Stimulated activated CD4-positive, alpha-beta T cell treated with anti-CD3 and anti-CD28 coated beads, Interleukin-2, amount 100 ng/mL, for 24 hours (primary cell): ENCODE measurements around the gene CFAP90.

Source experiments
- DNase-seq, 2 donors: peaks; one replicate each; pipeline ENCODE4 v3.0.0-alpha.2; 2020

CFAP90 gene

DNA sequence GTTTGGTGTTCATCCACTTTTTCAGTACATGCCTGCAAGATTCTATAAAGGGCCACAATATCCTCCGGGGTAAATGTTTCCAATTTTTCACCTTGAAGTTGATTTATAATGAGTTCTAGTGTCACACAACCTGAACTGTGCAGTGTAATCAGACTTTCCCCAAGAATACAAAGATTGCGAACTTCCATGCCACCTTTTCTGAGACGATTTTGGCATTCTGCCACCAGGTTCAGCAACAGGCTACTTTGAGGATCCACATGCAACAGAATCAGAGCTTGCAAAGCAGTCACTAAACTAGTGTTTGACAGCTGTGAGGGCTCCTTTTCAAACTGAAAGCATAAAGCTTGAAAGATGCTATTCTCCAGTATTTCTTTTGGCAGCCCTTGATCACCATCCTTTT lies 16.3 kb upstream of the CFAP90 start:
- no peak for DNase-seq

DNA sequence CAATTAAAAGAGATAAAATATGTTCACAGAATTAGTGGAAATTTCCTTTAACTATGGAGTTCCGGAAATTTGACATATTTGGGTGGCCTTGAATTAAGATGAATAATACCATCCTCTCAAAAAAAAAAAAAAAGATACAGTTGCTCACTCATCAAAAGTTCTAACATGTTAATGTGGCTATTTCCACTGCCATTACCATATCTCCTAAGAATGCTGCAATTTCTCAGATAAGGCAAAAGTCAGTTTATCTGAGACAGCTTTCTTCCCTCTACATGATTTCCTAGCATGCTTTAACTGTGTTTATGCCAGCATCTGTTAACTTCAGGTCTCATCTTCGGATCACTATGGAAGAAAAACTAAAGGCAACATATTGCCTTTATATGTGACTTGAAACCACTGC lies 15.3 kb upstream of the CFAP90 start:
- DNase-seq: no peak

DNA sequence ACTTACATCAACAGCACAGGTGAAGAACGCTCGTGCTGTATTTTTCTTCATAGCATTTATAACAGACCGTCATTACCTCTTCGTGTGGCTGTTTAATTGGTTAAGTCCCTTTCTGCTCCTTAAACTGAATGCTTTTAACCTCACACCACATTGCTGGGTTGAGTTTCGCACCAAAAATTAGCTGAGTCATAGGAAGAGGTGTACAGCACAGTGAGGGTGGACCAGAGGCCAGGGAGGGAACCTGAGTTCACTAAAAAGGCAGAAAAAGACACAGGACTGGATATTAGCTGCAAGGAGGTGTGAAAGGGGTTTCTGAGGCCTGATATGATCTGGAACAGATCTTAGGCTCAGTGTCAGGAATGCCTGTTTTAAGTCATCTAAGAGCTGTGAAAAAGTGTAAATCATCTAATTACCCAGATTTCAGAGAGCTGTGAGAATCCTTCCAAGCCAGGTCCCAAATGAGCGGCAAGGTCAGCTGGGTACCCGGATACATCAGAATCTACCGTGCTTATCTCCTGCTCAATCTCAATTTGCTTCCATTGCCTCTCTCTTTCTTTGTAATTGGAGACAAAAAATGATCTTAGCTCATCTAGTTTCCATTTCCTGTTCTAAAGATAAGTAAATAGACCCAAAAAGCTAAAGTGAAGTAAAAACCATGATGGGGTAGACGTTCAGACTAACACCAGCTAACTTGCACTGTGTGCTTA lies 7.1 kb upstream of the CFAP90 start:
- DNase-seq: no peak

DNA sequence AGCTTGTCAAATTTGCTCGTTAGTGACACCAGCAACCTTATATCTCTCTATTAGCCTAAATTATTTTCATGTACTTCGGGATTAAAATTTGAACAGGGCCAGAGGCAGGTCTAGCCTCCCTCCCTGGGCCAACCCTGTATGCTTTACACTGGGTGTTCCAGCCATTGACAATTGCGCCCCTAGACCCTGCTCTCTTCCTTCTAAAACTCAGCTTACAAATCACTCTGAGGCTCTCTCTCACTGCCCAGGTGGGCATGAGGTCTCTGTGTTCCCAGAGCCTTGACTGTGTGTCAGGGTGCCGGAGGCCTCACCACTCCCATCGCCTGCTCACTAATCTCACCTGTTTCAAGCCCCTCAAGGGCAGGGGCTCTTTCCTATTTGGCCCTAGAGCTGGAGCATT lies 6.4 kb upstream of the CFAP90 start:
- no peak for DNase-seq

DNA sequence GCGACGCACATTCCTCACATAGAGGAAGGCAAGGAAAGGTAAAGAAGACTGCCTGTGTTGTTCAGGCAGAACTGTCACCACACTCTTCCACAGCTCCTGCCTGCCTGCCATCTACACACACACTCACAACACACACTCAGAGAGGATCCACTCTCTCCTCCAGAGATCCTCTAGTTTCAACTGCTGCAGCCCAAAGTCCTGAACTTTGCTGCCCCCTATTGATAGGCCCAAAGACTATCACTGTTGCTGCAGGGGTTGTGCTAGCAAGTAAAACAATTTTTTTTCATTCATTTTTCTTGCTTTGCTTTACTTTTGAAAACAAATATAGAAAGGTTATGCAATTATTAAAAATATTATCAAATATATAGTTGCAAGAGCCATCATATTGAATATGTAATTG lies 5.9 kb upstream of the CFAP90 start:
- DNase-seq: no peak

DNA sequence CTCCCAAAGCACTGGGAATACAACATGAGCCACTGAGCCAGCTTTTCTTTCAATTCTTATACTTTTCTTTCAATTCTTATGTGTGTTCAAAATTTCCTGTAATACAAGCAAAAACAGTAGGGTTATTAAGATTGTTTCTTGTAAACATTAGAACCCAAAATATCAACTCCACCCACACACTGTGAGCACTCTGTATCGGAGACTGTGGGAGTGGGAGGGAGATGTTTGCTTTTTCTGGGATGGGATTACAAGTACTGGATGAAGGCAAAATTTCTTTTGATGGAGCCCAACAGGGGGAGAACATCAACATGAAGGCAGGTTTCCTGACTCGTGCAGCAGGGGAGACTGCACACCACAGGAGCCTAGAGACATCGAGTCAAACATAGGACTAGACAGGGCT lies 4.7 kb upstream of the CFAP90 start:
- DNase-seq: no peak

DNA sequence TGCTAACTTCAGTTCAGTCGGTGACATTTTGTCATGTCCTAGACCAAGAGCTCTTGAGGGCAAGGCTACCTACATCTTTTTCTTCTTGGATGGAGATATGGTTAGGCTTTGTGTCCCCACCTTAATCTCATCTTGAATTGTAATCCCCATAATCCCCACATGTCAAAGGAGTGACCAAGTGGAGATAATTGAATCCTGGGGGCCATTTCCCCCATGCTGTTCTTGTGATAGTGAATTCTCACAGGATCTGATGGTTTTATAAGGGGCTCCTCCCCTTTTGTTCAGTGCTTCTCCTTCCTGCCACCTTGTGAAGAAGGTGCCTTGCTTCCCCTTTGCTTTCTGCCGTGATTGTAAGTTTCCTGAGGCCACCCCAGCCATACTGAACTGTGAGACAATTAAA lies 2.1 kb upstream of the CFAP90 start:
- DNase-seq: no peak

DNA sequence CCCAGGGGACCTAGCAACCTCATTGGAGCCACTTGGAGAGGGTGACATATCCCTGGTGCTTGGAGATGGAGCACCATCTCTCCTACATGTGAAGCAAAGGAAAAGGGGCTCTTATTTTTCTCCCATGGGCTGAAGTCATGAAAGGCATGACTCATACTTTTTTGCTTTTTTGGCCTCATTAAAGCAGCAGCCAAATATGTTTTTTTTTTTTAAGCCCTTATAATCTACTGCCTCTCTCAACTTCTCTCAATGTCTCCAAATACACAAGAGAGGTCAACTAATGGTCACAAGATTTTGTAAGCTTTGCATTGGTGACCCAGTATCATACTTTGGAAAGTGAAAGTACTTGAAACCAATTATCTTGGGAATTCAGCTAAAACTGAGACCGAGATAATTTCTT lies 1.6 kb upstream of the CFAP90 start:
- DNase-seq: no peak

DNA sequence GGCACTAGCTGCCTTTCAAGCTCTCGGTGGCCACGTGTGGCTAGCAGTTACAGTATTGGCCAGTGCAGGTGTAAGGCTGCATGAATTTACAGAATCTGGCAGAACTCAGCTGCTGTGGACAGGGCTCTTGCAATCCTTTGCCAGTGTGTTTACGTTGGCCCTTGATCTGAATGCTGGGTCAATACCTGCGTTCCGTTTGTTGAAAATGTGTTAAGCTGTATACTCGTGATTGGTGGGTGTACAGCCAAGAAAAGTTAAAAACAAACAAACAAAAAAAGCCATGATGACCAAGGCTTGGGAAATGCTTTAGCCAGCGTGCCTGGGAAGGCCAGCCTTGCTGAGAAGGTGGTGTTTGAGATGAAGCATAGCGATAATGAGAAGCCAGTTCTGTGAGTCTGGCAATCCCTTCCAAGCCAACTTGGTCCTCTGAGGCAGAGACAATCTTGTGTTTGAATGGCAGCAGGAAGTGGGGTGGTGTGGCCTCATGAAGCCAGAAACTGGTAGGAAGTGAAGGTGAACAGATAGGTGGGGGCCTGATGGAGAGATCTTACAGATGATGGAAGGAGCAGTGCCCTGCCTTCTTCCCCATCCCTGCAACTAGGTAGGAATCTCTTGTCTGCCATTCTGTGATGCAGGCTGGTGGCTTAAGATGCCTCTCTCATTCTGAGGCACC lies 820 bp upstream of the CFAP90 start:
- no peak for DNase-seq

DNA sequence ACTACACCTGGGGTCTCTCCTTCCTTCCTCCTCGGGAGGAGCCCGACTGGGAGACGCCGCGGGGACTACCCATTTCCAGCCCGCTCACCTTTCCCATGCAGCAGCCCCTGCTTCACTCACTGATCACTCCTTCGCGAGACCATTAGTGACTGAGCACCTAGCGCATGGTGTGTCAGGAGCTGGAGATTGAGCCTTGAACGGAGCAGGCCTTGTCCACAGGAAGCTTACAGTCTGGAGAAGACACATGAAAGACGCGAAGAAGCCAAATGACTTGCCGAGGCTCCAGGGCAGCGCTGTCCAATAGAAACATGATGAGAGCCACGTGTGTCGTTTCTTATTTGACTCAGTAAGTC lies 283 bp upstream of the CFAP90 start:
- DNase-seq: no peak

DNA sequence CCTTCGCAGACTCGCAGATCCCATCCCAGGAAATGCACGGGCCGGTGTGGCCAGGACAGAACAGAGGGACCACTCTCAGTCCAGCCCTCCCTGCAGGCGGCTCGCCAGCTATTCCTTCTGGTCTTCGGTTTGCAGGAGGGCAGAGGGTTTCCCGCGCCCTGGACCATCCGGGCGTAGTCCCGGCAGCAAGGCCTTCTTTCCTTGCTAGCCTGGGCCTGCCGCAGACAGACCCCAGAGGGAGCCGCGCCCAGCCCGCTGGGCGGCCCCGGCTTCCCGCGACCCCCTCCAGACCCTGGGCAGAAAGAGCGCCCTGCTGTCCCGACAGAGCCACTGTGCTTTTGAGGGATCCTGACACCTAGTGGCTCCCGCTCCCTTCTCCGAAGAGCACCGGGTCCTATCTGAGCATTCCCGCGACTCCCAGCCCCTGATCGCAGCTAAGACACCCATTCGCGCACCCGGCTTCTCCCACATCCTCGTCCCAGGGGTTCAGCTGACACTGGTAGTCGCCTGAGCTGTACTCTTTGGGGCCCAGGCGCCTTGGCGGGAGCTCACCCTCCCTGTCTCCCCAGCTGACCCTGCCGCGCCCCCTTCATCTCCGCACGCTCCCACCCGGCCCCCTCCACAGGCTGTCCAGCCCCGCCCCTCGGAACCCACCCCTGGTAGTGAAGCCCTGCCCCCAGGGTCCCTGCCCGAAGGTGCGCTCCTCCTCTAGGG lies 1.1 kb downstream of the CFAP90 start:
- DNase-seq: no peak

DNA sequence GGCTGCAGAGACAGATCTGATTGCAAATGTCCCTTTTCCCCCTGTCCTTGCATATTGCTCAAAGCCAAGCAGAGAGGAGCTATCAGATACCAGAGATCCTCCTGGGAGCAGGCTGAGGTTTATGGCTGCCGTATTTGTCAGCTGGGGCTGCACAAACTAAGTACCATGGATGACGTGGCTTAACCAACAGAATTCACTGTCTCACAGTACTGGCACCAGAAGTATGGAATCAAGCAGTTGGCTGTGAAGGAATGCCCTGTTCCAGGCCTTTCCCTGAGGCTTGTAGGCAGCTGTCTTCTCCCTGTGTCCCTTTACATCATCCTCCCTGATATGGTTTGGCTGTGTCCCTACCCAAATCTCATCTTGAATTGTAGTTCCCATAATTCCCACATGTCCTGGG lies 2.6 kb downstream of the CFAP90 start:
- no peak for DNase-seq

DNA sequence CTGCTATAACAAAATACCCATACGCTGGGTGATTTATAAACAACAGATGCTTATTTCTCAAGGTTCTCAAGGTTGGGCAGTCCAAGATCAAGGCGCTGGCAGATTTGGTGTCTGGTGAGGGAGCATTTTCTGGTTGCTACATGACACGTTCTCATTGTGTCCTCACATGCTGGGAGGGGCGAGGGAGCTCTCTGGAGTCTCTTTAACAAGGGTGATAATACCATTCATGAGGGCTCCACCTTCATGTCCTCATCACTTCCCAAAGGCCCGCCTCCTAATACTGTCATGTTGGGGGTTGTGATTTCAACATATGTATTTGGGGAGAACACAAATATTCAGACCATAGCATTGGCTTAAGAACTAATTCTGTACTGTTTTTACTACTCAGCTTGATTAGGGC lies 4.6 kb downstream of the CFAP90 start:
- DNase-seq: no peak

DNA sequence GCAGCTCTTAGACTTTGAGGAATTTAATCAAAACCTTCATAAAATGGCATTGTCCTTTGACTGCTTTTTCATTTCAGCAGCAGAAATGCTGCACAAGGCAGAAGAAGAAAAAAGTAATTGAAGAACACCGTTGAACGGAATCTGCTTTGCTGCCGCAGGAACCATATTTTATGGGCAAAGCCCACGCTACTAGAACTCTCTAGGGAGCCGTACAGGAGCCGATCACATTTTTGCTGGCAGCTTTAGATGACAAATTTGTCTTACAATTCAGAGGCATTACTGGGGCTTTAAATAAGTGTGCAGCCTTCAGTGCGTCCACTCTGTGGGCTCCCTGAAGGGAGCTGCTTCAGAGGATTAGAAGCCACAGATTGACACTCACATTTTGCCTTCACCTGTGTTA lies 5.4 kb downstream of the CFAP90 start:
- no peak for DNase-seq

DNA sequence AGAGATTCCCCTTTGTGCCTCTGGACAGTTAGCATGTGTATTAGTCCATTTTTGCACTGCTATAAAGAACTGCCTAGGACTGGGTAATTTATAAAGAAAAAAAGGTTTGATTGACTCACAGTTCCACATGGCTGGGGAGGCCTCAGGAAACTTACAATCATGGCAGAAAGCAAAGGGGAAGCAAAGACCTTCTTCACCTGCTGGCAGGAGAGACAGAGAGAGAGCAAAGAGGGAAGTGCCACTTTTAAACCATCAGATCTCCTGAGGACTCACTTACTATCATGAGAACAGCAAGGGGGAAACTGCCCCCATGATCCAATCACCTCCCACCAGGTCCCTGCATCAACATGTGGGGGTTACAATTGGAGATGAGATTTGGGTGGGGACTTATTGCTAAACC lies 6.0 kb downstream of the CFAP90 start:
- no peak for DNase-seq

DNA sequence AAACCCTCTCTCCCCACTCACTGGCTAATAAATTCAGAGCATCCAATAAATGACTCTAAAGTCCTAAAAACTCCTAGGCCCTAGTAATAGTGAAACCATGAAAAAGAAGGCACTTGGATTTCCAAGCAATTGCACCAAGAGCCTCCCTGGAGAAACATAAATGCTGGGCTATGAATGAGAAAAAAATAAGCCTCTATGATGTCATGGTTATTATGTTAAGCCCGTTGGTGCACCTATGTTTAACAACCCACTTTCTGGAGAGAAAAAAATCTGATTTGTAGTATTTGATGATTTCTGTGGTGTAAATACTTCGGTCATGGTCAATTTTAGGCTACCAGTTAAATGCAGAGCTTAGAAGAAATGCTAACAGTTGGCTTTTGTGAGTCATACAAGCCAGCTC lies 8.4 kb downstream of the CFAP90 start:
- no peak for DNase-seq

DNA sequence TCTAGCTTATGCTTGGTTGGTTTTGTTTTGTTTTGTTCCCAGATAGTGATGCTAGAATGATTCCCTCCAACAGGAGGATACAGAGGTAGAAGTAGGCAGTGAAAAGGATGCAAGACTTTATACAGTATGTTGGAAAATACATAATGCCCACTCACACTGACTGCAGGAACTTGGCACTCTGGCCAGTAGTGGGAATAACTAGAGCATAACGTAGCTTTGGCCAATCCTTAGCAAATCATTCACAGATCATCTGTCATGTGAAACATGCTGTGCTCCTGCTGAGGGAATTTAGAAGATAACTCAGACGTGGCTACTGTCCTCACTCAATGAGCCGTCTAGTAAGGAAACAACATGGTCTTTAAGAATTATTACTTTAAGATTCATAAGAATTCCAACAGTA lies 13.5 kb downstream of the CFAP90 start:
- no peak for DNase-seq

DNA sequence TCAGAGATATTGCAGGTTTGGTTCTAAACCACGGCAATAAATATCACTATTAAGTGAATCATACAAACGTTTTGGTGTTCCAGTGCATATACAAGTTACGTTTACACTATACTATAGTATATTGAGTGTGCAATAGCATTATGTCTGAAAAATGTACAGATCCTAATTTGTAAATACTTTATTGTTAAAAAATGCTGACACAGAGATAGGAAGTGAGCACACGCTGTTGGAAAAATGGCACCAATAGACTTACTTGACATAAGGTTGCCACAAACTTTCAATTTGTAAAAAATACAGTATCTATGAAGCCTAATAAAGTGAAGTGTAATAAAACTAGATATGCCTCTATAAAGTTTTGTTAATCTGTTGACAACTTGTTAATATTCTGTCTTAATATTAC lies 16.0 kb downstream of the CFAP90 start:
- no peak for DNase-seq

DNA sequence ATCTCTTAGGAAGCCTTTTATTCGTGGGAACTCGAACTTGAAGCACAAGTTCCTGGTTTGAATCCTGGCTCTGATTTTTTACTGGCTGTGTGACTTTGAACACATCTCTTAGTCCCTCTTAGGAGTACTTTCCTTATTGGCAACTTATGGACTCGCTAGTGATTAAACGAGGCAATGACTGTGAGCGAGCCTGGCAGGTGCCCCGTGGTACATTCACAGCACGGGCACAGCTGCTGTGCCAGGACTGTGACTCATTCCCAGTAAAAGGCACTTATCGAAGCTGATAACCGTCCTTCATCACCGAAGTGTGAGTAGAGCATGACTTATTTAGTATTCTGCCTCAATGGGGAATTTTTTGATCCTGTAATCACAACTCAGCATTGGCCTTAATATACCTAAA lies 22.7 kb downstream of the CFAP90 start:
- no peak for DNase-seq

DNA sequence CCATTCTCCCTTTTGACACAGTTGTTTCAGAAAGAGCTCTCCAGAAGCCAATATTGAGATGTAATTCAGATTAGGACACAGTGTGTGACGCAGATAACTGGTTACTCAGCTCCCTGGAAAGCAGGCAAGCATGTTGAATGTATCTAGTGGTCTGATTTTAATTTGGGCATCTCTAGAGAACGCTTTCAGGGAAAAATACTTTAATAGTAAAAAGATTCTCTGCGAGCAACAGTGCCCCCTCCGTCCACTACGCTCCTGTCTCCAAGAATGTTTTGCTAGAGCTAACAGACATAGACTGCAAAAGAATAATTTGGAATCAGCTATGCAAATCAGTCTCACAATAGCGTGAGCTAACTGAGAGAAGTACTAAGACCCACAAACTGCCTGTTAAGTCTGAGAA lies 23.3 kb downstream of the CFAP90 start:
- no peak for DNase-seq

DNA sequence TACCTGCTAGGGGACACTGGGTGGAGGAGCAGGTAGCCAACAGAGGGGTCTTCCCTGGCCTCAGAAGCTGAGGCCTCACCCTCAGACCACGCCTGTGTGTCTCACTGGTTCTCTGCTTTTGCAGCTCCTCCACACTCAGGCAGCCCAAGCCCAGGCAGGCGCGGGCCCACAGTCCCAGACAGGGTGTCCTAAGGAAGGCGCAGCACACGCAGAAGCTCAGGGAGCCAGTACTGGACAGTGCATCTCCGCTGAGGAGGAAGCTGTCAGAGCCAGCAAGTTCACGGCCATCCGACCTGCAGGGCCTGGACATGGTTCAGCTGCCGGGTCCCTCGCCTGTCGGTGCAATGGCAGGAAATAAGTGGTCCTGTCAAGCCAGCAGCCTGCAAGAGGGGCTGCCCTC lies 25.3 kb downstream of the CFAP90 start:
- no peak for DNase-seq

DNA sequence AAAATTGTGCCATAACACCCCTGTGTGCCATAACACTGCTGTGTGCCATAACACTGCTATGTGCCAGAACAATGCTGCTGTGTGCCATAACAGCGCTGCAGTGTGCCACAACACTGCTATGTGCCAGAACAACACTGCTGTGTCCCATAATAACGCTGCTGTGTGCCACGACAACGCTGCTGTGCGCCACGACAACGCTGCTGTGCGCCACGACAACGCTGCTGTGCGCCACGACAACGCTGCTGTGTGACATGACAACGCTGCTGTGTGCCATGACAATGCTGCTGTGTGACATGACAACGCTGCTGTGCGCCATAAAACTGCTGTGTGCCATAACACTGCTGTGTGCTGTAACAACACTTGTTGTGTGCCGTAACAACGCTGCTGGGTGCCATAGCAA lies 25.9 kb downstream of the CFAP90 start:
- no peak for DNase-seq

DNA sequence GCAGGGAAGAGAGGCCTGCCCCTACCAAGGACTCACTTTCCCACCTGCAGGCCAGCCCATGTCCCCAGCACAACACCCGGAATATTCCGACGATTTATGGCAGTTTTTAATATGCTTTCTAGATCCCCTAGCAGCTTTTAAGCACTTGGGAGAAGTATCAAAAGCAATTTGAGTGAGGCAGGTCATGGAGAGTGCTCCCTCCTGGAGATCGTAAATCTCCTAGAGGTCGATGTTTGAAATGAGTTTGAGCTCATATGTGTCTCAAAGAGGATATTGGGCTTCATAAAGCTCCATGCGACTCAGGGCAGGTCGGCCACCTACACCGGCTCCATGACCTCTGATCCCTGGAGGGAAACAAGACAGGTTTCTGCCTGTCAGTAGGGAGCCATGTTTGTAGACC lies 27.3 kb downstream of the CFAP90 start:
- DNase-seq: no peak

DNA sequence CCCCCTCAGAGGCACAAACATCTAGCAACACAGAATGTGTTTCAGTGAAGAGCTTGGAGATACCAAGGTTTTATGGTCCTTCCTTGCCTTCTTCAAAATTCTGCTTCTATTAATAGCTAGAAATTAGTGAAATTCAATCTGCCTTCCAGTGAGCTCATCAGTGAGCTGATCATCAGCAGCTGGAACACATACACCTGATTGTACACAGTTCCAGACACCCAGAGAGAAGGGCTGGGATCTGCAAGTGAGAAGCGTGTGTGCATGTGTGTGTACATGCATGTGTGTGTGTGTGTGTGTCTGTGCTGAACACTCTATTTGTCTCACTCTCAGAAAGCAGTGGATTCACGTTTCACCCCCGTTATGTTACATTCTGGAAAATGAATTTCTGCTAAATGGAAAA lies 28.5 kb downstream of the CFAP90 start:
- no peak for DNase-seq

DNA sequence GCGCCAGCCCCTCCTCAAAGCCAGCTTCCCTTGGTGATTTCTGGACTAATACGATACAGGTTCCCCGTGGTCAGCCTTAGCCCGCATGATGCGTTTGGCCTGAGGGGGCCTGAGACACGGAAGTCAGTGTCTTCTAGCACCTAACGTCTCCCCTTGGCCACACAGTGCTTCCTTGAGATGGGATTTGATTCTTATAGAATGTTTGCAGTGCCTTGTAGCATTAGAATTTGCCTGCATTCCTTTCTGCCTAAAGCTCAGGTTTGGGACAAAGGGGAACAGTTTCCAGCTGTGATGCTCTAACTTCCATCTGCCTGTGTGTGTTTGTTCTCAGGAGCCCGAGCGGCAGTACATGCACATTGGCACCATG lies 34.4 kb downstream of the CFAP90 start:
- DNase-seq: no peak
